ENCODE results near the gene TSC2. TPM values are rescaled to one million over a fixed set of nuclear protein-coding genes. Genes with fewer than 3 reads are reported as not detected.
A peak's percentile ranks its signal among the peaks of the same experiment; 100 is the strongest.
"Not testable (repeated sequence)": the region's sequence is repeated elsewhere in the genome, so short reads cannot be mapped to it uniquely, and the experiment has no call there.

Gene TSC2
- polyA plus RNA-seq, 1 donor from 2014 or later: 30.3 TPM

DNA sequence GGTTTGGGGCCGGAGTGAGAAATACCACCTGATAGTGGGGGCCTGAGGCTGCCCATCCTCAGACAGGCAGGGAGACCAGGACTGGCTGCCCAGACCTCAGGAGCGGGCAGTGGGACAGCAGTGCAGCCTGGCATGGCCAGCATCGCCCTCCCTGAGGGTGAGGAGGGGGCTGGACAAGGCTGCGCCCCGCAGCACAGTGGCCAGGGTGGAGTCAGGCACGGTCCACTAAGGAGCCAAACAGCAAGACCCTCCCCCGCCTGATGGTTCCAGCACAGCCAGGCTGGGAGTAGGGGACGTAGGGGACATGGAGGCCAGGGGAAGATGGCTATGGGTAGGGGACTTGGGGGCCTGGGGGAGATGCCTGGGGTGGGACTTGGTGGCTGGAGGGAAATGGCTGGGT is 41.5 kb upstream of the TSC2 start:
- Mint-ChIP-seq H3K27ac (peak overlapping the region in 2 of 3 donors; percentile 53 to 88), H3K4me3 (peak overlapping the region in 3 of 4 donors; percentile 7 to 71 (median 33)), H3K36me3 (no peaks in the 10 kb centered on the region), H3K27me3 (no peaks in the 10 kb centered on the region), H3K9me3 (no peaks in the 10 kb centered on the region), H3K4me1 (peaks cover 15 to 22% (median 20%) of the 10 kb centered on the region in 3 donors)

DNA sequence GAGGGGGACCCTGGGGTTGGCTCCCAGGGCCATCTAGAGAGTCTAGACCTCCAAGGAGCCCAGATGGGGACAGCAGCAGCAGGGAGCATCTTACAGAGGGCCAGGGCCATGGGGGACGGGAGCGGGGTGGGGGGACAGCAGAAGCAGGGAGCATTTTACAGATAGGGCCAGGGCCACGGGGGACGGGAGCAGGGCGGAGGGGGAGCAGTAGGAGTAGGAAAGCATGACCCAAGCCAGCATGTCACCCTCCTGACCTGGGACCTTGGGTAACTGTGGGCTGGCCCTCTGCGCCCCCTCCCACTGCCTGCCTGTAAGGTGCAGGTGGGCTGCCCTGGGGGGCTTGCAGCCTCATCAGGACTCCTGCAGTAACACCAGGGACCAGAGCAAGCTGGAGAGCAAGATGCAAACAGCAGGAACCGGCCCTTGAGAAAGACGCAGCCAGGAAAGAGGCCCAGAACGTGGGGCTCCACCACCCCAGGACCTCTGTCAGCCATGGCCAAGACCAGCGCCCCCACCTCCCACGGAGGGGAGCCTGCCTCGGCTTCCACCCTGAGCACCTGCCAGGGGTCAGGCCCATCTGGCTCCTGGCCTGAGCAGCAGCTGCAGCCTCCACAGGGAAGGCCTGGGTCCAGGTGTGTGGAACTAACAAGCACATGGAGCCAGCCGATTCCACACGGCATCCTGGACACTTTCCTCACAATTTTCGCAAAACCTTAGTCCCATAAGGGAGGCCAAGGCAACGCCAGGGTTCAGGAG is 40.5 kb upstream of the TSC2 start:
- Mint-ChIP-seq H3K27me3 (no peaks in the 10 kb centered on the region), H3K4me1 (peaks cover 15 to 22% (median 20%) of the 10 kb centered on the region in 3 donors), H3K36me3 (no peaks in the 10 kb centered on the region), H3K4me3 (peak overlapping the region in 3 of 4 donors; percentile 43 to 93 (median 93)), H3K27ac (peak overlapping the region in 1 of 3 donors; percentile 90), H3K9me3 (no peaks in the 10 kb centered on the region)

DNA sequence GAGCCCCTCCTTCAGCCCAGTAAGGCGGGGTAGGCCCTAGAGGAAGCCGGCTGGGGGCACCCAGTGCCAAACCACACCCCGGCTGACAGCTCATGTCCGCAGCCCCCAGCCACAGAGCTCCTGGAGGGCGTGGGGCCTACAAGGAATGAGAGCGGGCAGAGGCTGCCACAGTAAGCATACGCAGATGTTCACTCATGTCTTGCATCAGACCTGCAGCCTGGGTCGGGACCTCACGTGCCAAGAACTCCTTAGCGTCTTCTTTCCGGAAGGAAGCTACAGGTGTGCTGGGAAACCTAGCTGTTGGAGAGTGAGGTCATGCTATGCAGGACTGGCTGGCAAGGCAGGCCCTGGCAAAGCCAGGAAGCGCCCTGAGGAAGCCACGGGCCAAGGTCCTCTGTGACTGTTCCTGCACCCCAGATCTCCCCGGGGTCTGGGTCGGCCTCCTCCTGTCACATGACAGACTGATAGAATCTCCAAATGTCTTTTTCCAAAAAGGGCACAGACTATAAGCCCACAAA is 39.7 kb upstream of the TSC2 start:
- Mint-ChIP-seq H3K4me3 (peak overlapping the region; percentile 81 to 93 (median 92)), H3K27me3 (no peaks in the 10 kb centered on the region), H3K4me1 (peaks cover 15 to 22% (median 20%) of the 10 kb centered on the region in 3 donors)

DNA sequence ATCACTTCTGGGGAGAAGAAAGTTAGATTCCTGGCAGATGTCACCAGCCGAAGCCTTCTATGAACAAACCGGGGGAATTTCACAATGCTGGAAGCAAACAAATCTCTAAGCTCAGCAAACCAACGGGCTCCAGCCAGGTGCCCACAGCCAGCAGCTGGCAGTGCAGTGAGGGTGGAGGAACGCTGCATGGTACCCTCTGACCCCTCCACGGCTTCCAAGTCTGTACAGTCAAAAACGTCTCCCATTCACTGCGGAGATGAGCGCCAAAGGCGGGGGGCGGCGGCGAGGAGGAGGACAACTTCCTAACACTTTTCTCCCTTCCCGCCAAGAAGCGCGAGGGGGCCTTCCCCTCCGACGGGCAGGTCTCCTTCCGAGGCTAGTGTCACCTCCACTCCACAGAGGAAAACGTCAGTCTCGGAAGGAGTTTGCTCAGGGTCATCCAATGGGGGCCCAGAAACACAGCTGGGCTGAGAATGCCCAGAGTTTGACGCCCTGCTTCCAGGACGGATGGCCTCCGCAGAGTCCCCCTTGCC is 39.1 kb upstream of the TSC2 start:
- Mint-ChIP-seq H3K36me3 (no peaks in the 10 kb centered on the region), H3K4me3 (peak overlapping the region; percentile 81 to 93 (median 92)), H3K27ac (peak overlapping the region; percentile 82 to 93 (median 90)), H3K4me1 (peaks cover 15 to 22% (median 20%) of the 10 kb centered on the region in 3 donors), H3K27me3 (no peaks in the 10 kb centered on the region), H3K9me3 (no peaks in the 10 kb centered on the region)

More for the DNA sequence above, 39.7 kb upstream of the TSC2 start:
- Mint-ChIP-seq H3K27ac (peak overlapping the region; percentile 80 to 93 (median 90)), H3K9me3 (no peaks in the 10 kb centered on the region), H3K36me3 (no peaks in the 10 kb centered on the region)

DNA sequence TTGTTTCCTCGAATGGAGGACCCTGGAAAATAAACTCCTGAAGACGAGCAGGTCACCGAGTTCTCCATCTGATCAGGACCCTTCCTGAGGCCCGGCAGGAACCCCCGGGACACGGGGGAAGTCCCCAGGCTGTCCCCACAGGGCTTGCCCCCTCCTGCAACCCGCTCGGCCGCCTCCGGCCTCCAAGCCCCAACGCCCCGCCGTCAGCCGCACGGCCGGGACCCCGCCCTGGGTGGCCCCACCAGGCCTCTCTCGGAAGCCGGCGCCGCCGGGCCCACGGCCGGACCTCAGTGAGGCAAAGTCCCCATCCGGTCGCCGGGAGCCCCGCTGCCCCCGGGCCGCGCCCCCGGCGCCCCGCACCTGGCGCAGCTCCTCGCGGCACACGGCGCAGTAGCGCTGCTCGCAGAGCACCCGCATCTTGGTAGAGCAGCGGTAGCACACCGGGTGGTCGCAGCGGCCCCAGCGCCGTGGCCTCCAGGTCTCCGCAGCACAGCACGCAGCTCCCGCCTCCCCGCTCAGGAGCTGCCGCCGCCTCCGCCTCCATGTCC is 38.5 kb upstream of the TSC2 start:
- H3K27me3 Mint-ChIP-seq: no peaks in the 10 kb centered on the region
- H3K4me3 Mint-ChIP-seq: peak overlapping the region; percentile 81 to 93 (median 92)
- H3K27ac Mint-ChIP-seq: peak overlapping the region in 2 of 3 donors; percentile 82 to 93
- no peaks in the 10 kb centered on the region for H3K36me3 Mint-ChIP-seq
- H3K4me1 Mint-ChIP-seq: peaks cover 15 to 22% (median 20%) of the 10 kb centered on the region in 3 donors
- no peaks in the 10 kb centered on the region for H3K9me3 Mint-ChIP-seq

DNA sequence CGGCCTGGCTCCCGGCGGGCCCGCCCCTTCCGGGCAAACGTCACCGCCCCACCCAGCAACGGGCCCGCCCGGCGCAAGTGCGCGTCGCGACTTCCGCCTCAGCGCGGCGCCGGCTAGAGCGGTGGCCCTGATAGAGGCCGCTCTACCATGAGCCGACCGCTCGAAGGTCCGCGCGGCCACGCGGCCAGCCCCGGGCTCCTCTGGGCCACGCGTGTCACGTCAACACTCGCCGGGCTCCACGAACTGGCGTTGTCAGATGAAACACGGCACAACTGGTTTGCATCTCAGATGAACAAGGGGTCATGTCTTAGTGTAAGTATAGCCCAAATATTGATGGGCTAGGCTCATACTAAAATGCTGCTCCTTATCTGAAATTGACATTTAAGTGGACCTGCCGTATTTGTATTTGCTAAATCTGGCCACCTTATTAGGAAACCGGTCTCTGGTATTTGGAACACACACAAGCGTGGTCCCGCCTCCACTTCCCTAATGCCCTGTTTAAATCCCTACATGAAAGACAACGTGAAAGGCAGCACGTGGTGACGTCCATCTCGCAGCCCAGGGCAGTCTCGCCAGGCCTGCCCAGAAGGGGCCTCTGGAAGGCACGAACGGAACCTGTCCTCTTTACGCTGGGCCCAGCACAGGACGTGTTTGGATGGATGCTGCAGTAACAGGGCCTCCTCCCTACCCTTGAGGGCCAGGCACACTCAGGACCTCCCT is 37.8 kb upstream of the TSC2 start, which contains the start of gene ZNF598:
Gene ZNF598 (minus strand): TSS at position 31 of the 720 bp plus-strand sequence.
- no peaks in the 10 kb centered on the region for H3K36me3 Mint-ChIP-seq
- no peaks in the 10 kb centered on the region for H3K27me3 Mint-ChIP-seq
- peaks cover 15 to 22% (median 20%) of the 10 kb centered on the region in 3 donors for H3K4me1 Mint-ChIP-seq
- H3K4me3 Mint-ChIP-seq: peak within 1 kb of the TSS; percentile 93 to 97 (median 95)
- H3K27ac Mint-ChIP-seq: peak within 1 kb of the TSS; percentile 95 to 99 (median 98)
- no peaks in the 10 kb centered on the region for H3K9me3 Mint-ChIP-seq

DNA sequence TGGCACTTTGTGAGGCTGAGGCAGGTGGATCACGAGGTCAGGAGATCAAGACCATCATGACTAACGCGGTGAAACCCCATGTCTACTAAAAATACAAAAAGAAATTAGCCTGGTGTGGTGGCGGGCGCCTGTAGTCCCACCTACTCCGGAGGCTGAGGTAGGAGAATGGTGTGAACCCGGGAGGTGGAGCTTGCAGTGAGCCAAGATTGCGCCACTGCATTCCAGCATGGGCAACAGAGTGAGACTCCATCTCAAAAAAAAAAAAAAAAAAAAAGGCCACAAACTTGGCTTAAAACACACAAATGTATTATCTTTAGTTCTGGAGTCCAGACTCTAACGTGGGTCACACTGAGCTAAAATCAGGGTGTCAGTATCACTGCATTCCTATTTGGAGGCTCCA is 36.1 kb upstream of the TSC2 start:
- Mint-ChIP-seq H3K4me1 (peaks cover 15 to 21% (median 19%) of the 10 kb centered on the region in 3 donors), H3K4me3 (peak overlapping the region in 1 of 4 donors; percentile 6)
- not testable (repeated sequence) for H3K9me3 Mint-ChIP-seq, H3K27me3 Mint-ChIP-seq, H3K36me3 Mint-ChIP-seq, H3K27ac Mint-ChIP-seq

DNA sequence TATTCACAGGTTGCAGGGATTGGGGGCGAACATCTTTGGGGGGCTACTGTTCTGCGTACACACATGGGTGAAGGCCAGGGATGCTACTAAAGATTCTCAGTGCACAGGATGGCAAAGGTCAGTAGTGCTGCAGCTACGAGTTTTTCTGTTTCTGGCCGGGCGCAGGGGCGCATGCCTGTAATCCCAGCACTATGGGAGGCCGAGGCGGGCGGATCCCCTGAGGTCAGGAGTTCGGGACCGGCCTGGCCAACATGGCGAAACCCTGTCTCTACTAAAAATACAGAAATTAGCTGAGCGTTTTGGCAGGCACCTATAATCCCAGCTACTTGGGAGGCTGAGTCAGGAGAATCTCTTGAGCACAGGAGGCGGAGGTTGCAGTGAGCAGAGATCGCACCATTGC is 34.3 kb upstream of the TSC2 start:
- peak overlapping the region in 1 of 4 donors; percentile 60 for H3K4me3 Mint-ChIP-seq
- H3K36me3 Mint-ChIP-seq: no peaks in the 10 kb centered on the region
- no peaks in the 10 kb centered on the region for H3K9me3 Mint-ChIP-seq
- peaks cover 9 to 11% (median 9%) of the 10 kb centered on the region in 3 donors for H3K4me1 Mint-ChIP-seq
- H3K27me3 Mint-ChIP-seq: no peaks in the 10 kb centered on the region
- peak overlapping the region in 1 of 3 donors; percentile 35 for H3K27ac Mint-ChIP-seq

DNA sequence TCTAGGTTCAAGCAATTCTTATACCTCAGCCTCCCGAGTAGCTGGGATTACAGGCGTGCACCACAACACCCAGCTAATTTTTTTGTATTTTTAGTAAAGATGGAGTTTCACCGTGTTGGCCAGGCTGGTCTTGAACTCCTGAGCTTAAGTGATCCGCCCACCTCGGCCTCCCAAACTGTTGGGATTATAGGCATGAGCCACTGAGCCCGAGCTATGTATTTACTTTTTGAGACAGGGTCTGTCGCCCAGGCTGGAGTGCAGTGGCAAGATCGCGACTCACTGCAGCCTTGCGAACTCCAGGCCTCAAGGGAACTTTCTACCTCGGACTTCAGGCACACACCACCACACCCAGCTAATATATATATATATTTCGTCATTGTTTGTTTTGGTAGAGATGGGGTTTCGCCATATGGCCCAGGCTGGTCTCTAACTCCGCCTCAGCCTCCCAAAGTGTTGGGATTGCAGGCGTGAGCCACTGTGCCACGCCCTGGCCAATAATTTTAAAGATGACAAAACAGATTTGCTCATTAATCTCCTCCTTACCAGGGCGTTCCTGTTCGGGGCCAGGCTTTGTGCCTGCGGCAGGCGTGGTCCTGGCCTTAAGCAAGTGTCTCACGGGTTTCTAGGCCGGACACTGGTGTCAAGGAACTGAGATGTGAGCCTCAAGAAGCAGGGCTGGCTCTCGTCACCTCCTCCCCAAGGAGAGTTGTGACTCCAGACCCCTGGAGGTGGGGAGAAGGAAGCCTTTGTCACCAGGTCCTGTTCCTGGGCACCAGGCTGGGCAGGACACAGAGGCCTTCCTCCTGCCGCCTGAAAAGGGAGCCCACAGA is 32.5 kb upstream of the TSC2 start:
- Mint-ChIP-seq H3K4me3 (no peak overlapping the region), H3K27me3 (peaks cover 8% of the 10 kb centered on the region), H3K36me3 (no peaks in the 10 kb centered on the region), H3K27ac (no peak overlapping the region), H3K9me3 (no peaks in the 10 kb centered on the region), H3K4me1 (peaks cover under 1 to 4% (median under 1%) of the 10 kb centered on the region in 3 donors)

DNA sequence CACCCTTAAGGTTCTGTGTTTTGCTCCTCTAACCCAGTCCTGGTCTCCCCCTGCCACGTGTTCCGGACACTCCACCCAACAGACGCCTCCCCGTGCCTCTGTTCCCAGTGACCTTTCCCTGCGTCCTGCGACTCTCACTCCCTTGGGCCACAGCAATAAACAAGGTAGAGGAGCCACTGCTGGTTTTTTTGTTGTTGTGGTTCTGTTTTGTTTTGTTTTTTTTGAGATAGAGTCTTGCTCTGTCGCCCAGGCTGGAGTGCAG is 31.9 kb upstream of the TSC2 start:
- no peaks in the 10 kb centered on the region for H3K36me3 Mint-ChIP-seq
- no peaks in the 10 kb centered on the region for H3K9me3 Mint-ChIP-seq

DNA sequence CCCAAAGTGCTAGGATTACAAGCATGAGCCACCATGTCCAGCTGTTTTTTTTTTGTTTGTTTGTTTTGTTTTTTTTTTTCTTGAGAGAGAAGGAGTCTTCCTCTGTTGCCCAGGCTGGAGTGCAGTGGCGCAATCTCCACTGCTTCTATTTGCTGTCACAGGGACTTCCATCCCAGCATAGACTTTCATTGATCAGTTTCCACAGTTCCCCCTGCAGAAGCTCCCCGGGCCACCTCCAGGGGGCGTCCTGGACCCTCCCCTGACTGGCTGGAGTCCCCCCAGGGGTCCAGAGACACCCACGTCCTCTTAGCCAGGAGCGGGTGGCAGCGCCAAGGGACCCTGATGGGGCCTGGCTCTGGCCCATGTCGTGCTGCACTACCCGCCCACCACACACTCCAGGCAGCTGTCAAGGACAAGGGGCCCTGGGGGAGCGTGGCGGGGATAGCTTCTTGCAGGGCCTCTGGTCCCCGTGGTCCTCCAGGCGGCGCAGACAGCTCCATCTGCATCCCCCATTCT is 31.3 kb upstream of the TSC2 start:
- Mint-ChIP-seq H3K4me3 (no peak overlapping the region), H3K36me3 (no peaks in the 10 kb centered on the region), H3K4me1 (peaks cover 0 to 3% (median 2%) of the 10 kb centered on the region in 3 donors), H3K9me3 (no peaks in the 10 kb centered on the region), H3K27me3 (peaks cover 18% of the 10 kb centered on the region), H3K27ac (no peak overlapping the region)

More for the DNA sequence above, 31.9 kb upstream of the TSC2 start:
- Mint-ChIP-seq H3K27ac (no peak overlapping the region), H3K4me1 (peaks cover 0 to 3% (median 2%) of the 10 kb centered on the region in 3 donors), H3K27me3 (peaks cover 14% of the 10 kb centered on the region), H3K4me3 (no peak overlapping the region)

DNA sequence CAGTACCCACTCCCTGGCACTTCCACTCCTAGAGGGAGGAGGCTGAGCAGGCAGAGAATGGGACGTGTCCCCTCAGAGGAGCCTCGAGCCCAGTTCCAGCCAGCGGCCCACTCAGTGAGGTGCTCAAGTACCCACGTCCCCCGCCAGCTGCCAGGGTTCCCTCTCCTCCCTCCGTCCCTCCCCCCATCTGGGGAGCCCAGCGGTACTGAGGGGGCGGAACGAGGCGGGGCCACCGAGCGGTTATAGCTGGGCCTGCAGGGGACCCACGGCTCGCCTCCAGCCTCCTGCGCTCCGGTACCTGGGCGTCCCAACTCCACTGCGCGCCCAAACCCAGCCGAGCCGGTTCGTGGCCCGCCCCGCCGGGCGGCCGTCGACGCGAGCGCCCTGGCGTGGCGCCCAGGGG is 28.3 kb upstream of the TSC2 start, which contains the start of gene NPW:
Gene NPW (plus strand): TSS at position 268 of the 403 bp plus-strand sequence.
- H3K27ac Mint-ChIP-seq: peak within 1 kb of the TSS in 1 of 3 donors; percentile 45
- peaks cover 22% of the 10 kb centered on the region for H3K27me3 Mint-ChIP-seq
- H3K36me3 Mint-ChIP-seq: no peaks in the 10 kb centered on the region
- peak within 1 kb of the TSS in 2 of 4 donors; percentile 17 to 71 for H3K4me3 Mint-ChIP-seq
- peaks cover 0 to 7% (median 7%) of the 10 kb centered on the region in 3 donors for H3K4me1 Mint-ChIP-seq
- peaks cover 0 to 1% (median 0%) of the 10 kb centered on the region in 3 donors for H3K9me3 Mint-ChIP-seq

DNA sequence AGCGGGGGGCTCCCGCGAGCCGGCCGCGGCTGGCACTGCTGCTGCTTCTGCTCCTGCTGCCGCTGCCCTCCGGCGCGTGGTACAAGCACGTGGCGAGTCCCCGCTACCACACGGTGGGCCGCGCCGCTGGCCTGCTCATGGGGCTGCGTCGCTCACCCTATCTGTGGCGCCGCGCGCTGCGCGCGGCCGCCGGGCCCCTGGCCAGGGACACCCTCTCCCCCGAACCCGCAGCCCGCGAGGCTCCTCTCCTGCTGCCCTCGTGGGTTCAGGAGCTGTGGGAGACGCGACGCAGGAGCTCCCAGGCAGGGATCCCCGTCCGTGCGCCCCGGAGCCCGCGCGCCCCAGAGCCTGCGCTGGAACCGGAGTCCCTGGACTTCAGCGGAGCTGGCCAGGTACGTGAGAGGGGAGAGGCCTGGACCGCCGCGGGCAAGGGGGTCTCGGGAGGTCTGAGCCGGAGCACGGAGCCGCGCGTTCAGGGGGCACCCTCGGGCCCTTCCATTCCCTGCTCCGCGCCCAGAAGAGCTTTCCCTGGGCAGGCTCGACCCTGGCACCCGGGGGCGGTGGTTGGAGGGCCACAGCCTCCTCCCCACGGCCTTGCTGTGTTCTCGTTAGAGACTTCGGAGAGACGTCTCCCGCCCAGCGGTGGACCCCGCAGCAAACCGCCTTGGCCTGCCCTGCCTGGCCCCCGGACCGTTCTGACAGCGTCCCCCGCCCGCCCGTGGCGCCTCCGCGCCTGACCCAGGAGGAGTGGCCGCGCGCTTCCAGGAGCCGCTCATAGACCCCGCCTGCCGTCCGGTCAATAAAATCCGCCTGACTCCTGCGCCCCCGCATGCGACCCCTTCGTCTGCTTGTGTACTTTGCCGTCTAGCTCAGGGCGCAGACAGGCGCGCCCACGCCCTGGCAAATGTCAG is 27.6 kb upstream of the TSC2 start:
- no peaks in the 10 kb centered on the region for H3K36me3 Mint-ChIP-seq
- H3K4me3 Mint-ChIP-seq: peak overlapping the region in 2 of 4 donors; percentile 17 to 71
- peaks cover 22% of the 10 kb centered on the region for H3K27me3 Mint-ChIP-seq
- H3K4me1 Mint-ChIP-seq: peaks cover 0 to 7% (median 7%) of the 10 kb centered on the region in 3 donors
- H3K9me3 Mint-ChIP-seq: peaks cover 0 to 1% (median 0%) of the 10 kb centered on the region in 3 donors
- H3K27ac Mint-ChIP-seq: peak overlapping the region in 1 of 3 donors; percentile 45

Data from IgD-negative memory B cell (primary cell).